Measurements from ENCODE around the gene TSEN15. TPM values are rescaled to one million over a fixed set of nuclear protein-coding genes. Genes with fewer than 3 reads are reported as not detected.

Gene TSEN15
- polyA plus RNA-seq, 1 experiment = 69.9 TPM

GRCh38 chr1:184028854-184029623 lies 22.5 kb upstream of the TSEN15 start:
- Histone ChIP-seq H3K9me3 (ENCODE audit: control insufficient read depth, insufficient read depth, low read length) (no peaks in the 10 kb centered on the region), H3K4me3 (ENCODE audit: low read depth, low read length) (no peak overlapping the region), H3K27me3 (ENCODE audit: control insufficient read depth, insufficient read depth, low read length) (no peaks in the 10 kb centered on the region), H3K27ac (ENCODE audit: low read depth, low read length) (no peak overlapping the region)
- CTCF ChIA-PET = interaction anchor here (1.4 kb wide), 1 partner anchor 635 kb away, joined by 3 read pairs; no protein-coding TSS in a partner anchor
- no peak for TF ChIP-seq CTCF (IDR thresholded peaks at IDR 0.05; ENCODE audit: low read depth, low read length)
- no peak for DNase-seq (ENCODE audit: low read depth, low spot score)
- POLR2A ChIA-PET = no interaction called here

GRCh38 chr1:184030433-184031091 lies 21.0 kb upstream of the TSEN15 start:
- POLR2A ChIA-PET = no interaction called here
- TF ChIP-seq CTCF (IDR thresholded peaks at IDR 0.05; ENCODE audit: low read depth, low read length) = no peak
- CTCF ChIA-PET = no interaction called here

GRCh38 chr1:184031092-184031408 lies 20.5 kb upstream of the TSEN15 start:
- Histone ChIP-seq H3K9me3 (ENCODE audit: control insufficient read depth, insufficient read depth, low read length) (no peaks in the 10 kb centered on the region), H3K27me3 (ENCODE audit: control insufficient read depth, insufficient read depth, low read length) (no peaks in the 10 kb centered on the region), H3K27ac (ENCODE audit: low read depth, low read length) (no peak overlapping the region), H3K4me3 (ENCODE audit: low read depth, low read length) (no peak overlapping the region)
- DNase-seq (ENCODE audit: low read depth, low spot score) = no peak
- POLR2A ChIA-PET = no interaction called here
- TF ChIP-seq CTCF (IDR thresholded peaks at IDR 0.05; ENCODE audit: low read depth, low read length) = no peak
- CTCF ChIA-PET = no interaction called here

More at GRCh38 chr1:184030433-184031091, 21.0 kb upstream of the TSEN15 start:
- Histone ChIP-seq H3K4me3 (ENCODE audit: low read depth, low read length) (no peak overlapping the region), H3K27ac (ENCODE audit: low read depth, low read length) (no peak overlapping the region), H3K27me3 (ENCODE audit: control insufficient read depth, insufficient read depth, low read length) (no peaks in the 10 kb centered on the region), H3K9me3 (ENCODE audit: control insufficient read depth, insufficient read depth, low read length) (no peaks in the 10 kb centered on the region)
- DNase-seq (ENCODE audit: low read depth, low spot score) = no peak

GRCh38 chr1:184031409-184032107 lies 20.0 kb upstream of the TSEN15 start:
- Histone ChIP-seq H3K27ac (ENCODE audit: low read depth, low read length) (no peak overlapping the region), H3K9me3 (ENCODE audit: control insufficient read depth, insufficient read depth, low read length) (no peaks in the 10 kb centered on the region), H3K27me3 (ENCODE audit: control insufficient read depth, insufficient read depth, low read length) (no peaks in the 10 kb centered on the region), H3K4me3 (ENCODE audit: low read depth, low read length) (no peak overlapping the region)
- ChIA-PET POLR2A (no interaction called here), CTCF (interaction anchor here (1.0 kb wide), 1 partner anchor 346 kb away, joined by 3 read pairs; no protein-coding TSS in a partner anchor)
- no peak for DNase-seq (ENCODE audit: low read depth, low spot score)
- TF ChIP-seq CTCF (IDR thresholded peaks at IDR 0.05; ENCODE audit: low read depth, low read length) = no peak

Measured in AG04450 (cell line).